IPS-20b (cell line): ENCODE results near the gene ANO3.
"Not testable (repeated sequence)": the region's sequence is repeated elsewhere in the genome, so short reads cannot be mapped to it uniquely, and the experiment has no call there.

Experiments used
- H3K27ac ChIP-seq: one replicate; pipeline ENCODE4 v1.5.1; 2013; ENCODE audit warnings: low read length
- H3K27me3 ChIP-seq: 2 replicates; pipeline ENCODE4 v1.6.1; 2013; ENCODE audit warnings: mild to moderate bottlenecking, low read length, inconsistent platforms; ENCODE audit not compliant: insufficient read depth
- H3K36me3 ChIP-seq: 2 replicates; pipeline ENCODE4 v1.6.1; 2013; ENCODE audit warnings: low read depth, mild to moderate bottlenecking, inconsistent platforms, low read length, moderate library complexity; ENCODE audit not compliant: insufficient read depth
- H3K4me1 ChIP-seq: 2 replicates; pipeline ENCODE4 v1.6.1; 2013; ENCODE audit warnings: mild to moderate bottlenecking, control low read depth, inconsistent platforms, low read length, moderate library complexity; ENCODE audit not compliant: insufficient read depth
- H3K4me3 ChIP-seq: 2 replicates; pipeline ENCODE4 v1.5.1; 2013; ENCODE audit warnings: mild to moderate bottlenecking, low read length, inconsistent platforms
- H3K9ac ChIP-seq: 2 replicates; pipeline ENCODE4 v1.6.1; 2013; ENCODE audit warnings: low read depth, mild to moderate bottlenecking, inconsistent platforms, low read length, moderate library complexity
- H3K9me3 ChIP-seq: 2 replicates; pipeline ENCODE4 v1.6.1; 2013; ENCODE audit warnings: mild to moderate bottlenecking, low read depth, low read length, inconsistent platforms; ENCODE audit not compliant: insufficient read depth

The ANO3 gene

DNA sequence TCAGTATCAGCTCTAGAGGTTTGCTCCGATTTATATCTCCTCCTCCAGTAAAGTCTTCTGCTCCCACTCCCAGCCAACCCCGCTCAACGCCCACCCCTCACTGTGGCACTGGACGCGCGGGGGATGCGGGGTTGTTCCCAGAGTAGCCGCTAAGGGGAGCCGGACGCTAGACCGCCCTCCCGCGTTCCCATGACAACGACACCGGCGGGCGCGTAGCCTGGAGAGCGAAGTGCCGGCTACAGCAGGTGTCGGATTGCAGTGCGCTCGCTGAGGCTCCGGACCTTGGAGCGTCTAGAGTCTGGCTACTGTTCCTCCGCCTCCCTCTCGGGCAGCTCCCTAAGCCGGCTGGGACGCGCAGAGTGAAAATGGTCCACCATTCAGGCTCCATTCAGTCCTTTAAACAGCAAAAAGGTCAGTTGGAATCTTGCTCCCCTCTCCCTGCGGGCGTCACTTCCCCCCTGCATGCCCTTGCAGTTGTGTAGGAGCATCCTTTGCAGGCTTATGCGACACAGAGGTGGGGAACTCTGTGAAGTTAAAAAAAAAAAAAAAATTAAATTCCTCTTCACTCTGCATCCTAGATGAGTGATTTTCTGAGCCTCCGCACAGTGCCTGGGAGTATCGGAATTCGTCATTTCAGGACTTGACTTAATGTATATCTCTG lies at the start of gene ANO3:
Gene ANO3 (plus strand): TSS at position 220 of the 661 bp plus-strand sequence. CDS start 146 bp downstream, at position 366.
- H3K36me3 ChIP-seq: no peaks in the 10 kb centered on the region
- H3K4me3 ChIP-seq: peak within 1 kb of the TSS; percentile 66
- H3K9ac ChIP-seq: peak within 1 kb of the TSS; percentile 38; the same call in 1 of the 2 replicates
- H3K27ac ChIP-seq: no peak within 1 kb of the TSS
- H3K27me3 ChIP-seq: peaks cover 5% of the 10 kb centered on the region; the same call in 1 of the 2 replicates
- H3K4me1 ChIP-seq: peaks cover 24% of the 10 kb centered on the region; the same call in 1 of the 2 replicates
- no peaks in the 10 kb centered on the region for H3K9me3 ChIP-seq

DNA sequence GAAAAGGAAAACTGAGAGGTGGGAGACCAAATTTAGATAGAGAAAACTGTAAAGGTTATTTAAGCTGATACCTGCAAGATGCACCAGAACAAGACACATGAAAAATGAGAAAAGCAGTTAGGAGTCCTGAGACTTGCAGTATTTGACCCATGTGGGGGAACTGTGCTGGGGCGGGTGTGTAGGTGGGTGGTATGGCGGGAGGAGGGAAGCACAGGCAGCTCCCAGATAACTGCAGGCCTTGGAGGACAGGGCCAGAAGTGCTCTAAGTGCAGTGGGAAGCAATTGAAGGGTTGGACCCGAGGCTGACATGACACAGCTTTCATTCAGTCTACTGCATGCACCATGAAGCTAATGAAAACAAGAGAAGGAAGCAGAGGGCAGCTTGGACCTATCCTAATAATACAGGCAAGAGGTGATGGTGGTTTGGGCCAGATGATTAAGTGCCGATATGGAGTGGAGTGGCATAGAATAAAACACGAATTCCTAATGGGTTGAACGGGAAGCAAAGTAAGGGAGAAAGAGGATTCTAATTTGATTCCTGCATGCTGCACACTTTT lies 48.0 kb upstream of the ANO3 start:
- Histone ChIP-seq H3K4me3 (peak overlapping the region; percentile 80; the same call in 1 of the 2 replicates), H3K27ac (no peak overlapping the region), H3K9ac (peak overlapping the region; percentile 58; the same call in 1 of the 2 replicates)

DNA sequence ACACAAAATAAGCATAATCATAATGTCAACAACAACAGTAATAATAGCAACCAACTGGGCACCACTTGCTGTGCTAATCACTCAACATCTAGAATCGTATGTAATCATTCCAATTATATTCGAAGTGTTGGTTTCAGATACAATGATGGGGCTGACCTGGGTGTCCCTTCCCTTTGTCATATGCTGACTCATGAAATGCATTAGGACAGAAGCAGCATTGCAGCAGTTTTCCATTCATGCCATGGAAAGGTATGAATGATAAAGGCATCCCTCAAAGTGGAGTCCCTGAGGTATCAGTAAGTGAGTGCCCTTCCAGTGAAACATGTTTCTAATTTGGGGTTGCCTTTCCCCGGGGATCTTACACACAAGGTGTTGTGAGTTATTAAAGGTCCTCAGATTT lies 46.3 kb upstream of the ANO3 start:
- no peaks in the 10 kb centered on the region for H3K27me3 ChIP-seq

More for the DNA sequence above, 48.0 kb upstream of the ANO3 start:
- Histone ChIP-seq H3K9me3 (no peaks in the 10 kb centered on the region), H3K4me1 (peaks cover 7% of the 10 kb centered on the region), H3K27me3 (no peaks in the 10 kb centered on the region), H3K36me3 (no peaks in the 10 kb centered on the region)

GRCh38 chr11:26286472-26287066 lies 45.4 kb upstream of the ANO3 start:
- H3K27me3 ChIP-seq: no peaks in the 10 kb centered on the region
- H3K9me3 ChIP-seq: no peaks in the 10 kb centered on the region
- no peak overlapping the region for H3K9ac ChIP-seq
- H3K36me3 ChIP-seq: no peaks in the 10 kb centered on the region
- H3K4me3 ChIP-seq: no peak overlapping the region
- H3K27ac ChIP-seq: no peak overlapping the region
- H3K4me1 ChIP-seq: peaks cover 7% of the 10 kb centered on the region

More for the DNA sequence above, 46.3 kb upstream of the ANO3 start:
- no peaks in the 10 kb centered on the region for H3K9me3 ChIP-seq
- no peak overlapping the region for H3K27ac ChIP-seq
- no peak overlapping the region for H3K4me3 ChIP-seq
- no peaks in the 10 kb centered on the region for H3K36me3 ChIP-seq
- H3K4me1 ChIP-seq: peaks cover 7% of the 10 kb centered on the region
- H3K9ac ChIP-seq: no peak overlapping the region

- Histone ChIP-seq H3K9me3 (no peaks in the 10 kb centered on the region), H3K4me3 (no peak overlapping the region), H3K27me3 (no peaks in the 10 kb centered on the region), H3K4me1 (peaks cover 7% of the 10 kb centered on the region), H3K9ac (no peak overlapping the region), H3K36me3 (no peaks in the 10 kb centered on the region), H3K27ac (no peak overlapping the region)
Measured at GRCh38 chr11:26287067-26287518, 44.8 kb upstream of the ANO3 start.

- H3K36me3 ChIP-seq: no peaks in the 10 kb centered on the region
- H3K27ac ChIP-seq: no peak overlapping the region
- no peaks in the 10 kb centered on the region for H3K4me1 ChIP-seq
- no peaks in the 10 kb centered on the region for H3K27me3 ChIP-seq
- no peak overlapping the region for H3K9ac ChIP-seq
- H3K4me3 ChIP-seq: no peak overlapping the region
- H3K9me3 ChIP-seq: no peaks in the 10 kb centered on the region
Measured at GRCh38 chr11:26297189-26297975, 34.5 kb upstream of the ANO3 start.

GRCh38 chr11:26316372-26316771 lies 15.6 kb upstream of the ANO3 start:
- not testable (repeated sequence) for H3K4me3 ChIP-seq, H3K27me3 ChIP-seq, H3K9me3 ChIP-seq, H3K9ac ChIP-seq, H3K27ac ChIP-seq, H3K4me1 ChIP-seq, H3K36me3 ChIP-seq

DNA sequence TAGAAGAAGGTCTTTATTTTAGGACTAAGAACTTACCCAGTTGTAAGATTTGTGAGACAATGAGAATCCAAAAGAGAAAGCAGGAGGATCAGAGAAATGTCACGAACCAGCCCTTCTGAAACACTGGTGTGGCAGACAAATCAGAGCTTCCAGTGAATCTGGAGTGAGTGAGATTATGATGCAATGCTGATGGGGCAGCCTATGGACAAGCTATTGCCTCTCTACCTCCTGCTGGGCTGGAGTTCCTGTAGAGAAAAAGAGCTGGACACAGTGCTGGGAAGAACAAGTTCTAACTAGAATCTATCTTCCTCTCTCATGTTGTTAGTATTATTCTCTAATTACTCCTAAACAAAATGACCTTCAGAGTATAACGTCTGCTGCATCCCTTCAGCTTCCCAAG lies 12.0 kb upstream of the ANO3 start:
- Histone ChIP-seq H3K9ac (no peak overlapping the region), H3K4me3 (no peak overlapping the region), H3K27me3 (no peaks in the 10 kb centered on the region), H3K36me3 (no peaks in the 10 kb centered on the region), H3K27ac (no peak overlapping the region), H3K4me1 (peaks cover 3% of the 10 kb centered on the region; the same call in 1 of the 2 replicates), H3K9me3 (no peaks in the 10 kb centered on the region)

DNA sequence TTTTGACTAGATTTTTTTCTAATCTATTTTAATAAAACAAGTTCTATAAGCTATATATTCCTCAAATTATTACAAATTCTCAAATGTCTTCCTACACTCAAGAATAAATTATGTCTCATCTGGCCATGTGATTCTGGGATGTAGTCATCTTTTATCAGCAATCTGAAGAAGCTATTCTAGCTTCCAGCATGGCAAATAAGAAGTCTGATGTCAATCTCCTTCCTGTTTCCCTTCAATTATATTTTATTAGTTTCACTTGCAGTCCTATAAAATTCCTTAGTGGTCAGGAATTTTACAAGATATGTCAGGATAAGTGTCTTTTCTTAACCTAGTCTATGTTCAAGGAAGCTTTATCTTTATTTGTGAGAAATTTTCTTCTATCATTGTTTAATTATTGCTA lies 10.4 kb upstream of the ANO3 start:
- Histone ChIP-seq H3K36me3 (no peaks in the 10 kb centered on the region), H3K27me3 (no peaks in the 10 kb centered on the region), H3K9ac (no peak overlapping the region), H3K27ac (no peak overlapping the region), H3K4me1 (peaks cover 3% of the 10 kb centered on the region; the same call in 1 of the 2 replicates), H3K9me3 (no peaks in the 10 kb centered on the region), H3K4me3 (no peak overlapping the region)

DNA sequence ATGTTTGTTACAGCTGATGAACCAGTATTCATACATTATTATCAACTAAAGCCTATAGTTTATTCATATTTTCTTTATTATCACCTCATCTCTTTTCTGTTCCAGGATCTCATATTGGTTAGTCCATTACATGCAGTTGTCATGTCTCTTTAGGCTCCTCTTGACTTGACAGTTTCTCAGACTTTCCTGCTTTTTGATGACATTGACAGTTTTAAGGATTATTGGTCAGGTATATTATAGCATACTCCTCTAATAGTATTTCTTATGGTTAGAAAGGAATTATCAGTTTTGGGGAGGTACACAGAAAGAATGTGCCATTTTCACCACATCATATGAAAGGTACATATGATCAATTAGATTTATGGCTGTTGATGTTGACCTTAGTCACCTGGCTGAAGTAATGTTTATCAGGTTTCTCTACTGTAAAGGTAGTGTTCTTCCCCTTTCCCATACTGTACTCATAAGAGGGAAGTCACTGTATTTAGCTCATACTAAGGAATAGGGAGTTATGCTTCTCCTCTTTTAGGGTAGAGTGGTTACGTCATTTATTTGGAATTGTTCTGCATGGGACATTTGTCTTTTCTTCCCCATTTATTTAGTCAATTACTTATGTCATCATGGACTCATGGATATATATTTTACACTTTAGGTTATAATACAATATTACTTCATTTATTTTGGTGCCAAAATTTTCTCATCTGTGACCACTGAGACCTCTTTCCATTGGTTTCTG lies 9.4 kb upstream of the ANO3 start:
- H3K4me3 ChIP-seq: no peak overlapping the region
- H3K27me3 ChIP-seq: no peaks in the 10 kb centered on the region
- no peak overlapping the region for H3K9ac ChIP-seq
- H3K27ac ChIP-seq: no peak overlapping the region
- H3K4me1 ChIP-seq: peaks cover 3% of the 10 kb centered on the region; the same call in 1 of the 2 replicates
- H3K9me3 ChIP-seq: no peaks in the 10 kb centered on the region
- H3K36me3 ChIP-seq: no peaks in the 10 kb centered on the region

GRCh38 chr11:26323837-26324236 lies 8.1 kb upstream of the ANO3 start:
- H3K9ac ChIP-seq: no peak overlapping the region
- no peaks in the 10 kb centered on the region for H3K9me3 ChIP-seq
- H3K27me3 ChIP-seq: no peaks in the 10 kb centered on the region
- no peak overlapping the region for H3K4me3 ChIP-seq
- no peaks in the 10 kb centered on the region for H3K36me3 ChIP-seq
- H3K27ac ChIP-seq: no peak overlapping the region
- peaks cover 6% of the 10 kb centered on the region; the same call in 1 of the 2 replicates for H3K4me1 ChIP-seq
